ENCODE data around the gene MINAR2. TPM values are rescaled to one million over a fixed set of nuclear protein-coding genes. Genes with fewer than 3 reads are reported as not detected.

MINAR2 gene
- total and polyA plus RNA-seq, 9 of the 15 experiments (the other 6 are each of a cell fraction or from before 2014, with no cell fraction given), result not detected

GRCh38 chr5:129807162-129807814 is 59.4 kb downstream of the MINAR2 start (continued):
- no peak for TF ChIP-seq ZNF318 (IDR thresholded peaks at IDR 0.05; ENCODE audit: borderline replicate concordance in 1 of 2, low read depth in 1 of 2)
- no peak for TF ChIP-seq ASH1L (IDR thresholded peaks at IDR 0.05; ENCODE audit: borderline replicate concordance, low read depth, partially characterized antibody)
- no peak for TF ChIP-seq NR2F6 (CRISPR knock-in tag; IDR thresholded peaks at IDR 0.05)
- no peak for TF ChIP-seq POLR2AphosphoS5 (IDR thresholded peaks at IDR 0.05; ENCODE audit: control insufficient read depth, insufficient read depth, low read depth, low read length)
- no peak for TF ChIP-seq SMC3 (conservative IDR thresholded peaks at IDR 0.05; ENCODE audit: insufficient read depth, low read depth, low read length)
- TF ChIP-seq BACH1 (tag; IDR thresholded peaks at IDR 0.05), result no peak
- no peak for TF ChIP-seq XRCC5 (IDR thresholded peaks at IDR 0.05; ENCODE audit: low read depth, low read length)
- TF ChIP-seq THRA (IDR thresholded peaks at IDR 0.05), result no peak
- TF ChIP-seq HOMEZ (CRISPR knock-in tag; IDR thresholded peaks at IDR 0.05), result no peak
- no peak for TF ChIP-seq ZNF699 (CRISPR knock-in tag; IDR thresholded peaks at IDR 0.05; ENCODE audit: insufficient replicate concordance)
- TF ChIP-seq KAT8 (IDR thresholded peaks at IDR 0.05; ENCODE audit: low read depth), result no peak
